Measurements from ENCODE around the gene MRGPRX3. TPM values are rescaled to one million over a fixed set of nuclear protein-coding genes. Genes with fewer than 3 reads are reported as not detected.

Gene MRGPRX3
- total and polyA plus RNA-seq, 4 donors, result not detected

DNA sequence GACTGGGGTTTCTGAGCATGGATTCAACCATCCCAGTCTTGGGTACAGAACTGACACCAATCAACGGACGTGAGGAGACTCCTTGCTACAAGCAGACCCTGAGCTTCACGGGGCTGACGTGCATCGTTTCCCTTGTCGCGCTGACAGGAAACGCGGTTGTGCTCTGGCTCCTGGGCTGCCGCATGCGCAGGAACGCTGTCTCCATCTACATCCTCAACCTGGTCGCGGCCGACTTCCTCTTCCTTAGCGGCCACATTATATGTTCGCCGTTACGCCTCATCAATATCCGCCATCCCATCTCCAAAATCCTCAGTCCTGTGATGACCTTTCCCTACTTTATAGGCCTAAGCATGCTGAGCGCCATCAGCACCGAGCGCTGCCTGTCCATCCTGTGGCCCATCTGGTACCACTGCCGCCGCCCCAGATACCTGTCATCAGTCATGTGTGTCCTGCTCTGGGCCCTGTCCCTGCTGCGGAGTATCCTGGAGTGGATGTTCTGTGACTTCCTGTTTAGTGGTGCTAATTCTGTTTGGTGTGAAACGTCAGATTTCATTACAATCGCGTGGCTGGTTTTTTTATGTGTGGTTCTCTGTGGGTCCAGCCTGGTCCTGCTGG lies 4.9 kb downstream of the MRGPRX3 start:
- Histone ChIP-seq H3K4me3 (ENCODE audit: low read depth in 1 of 3, low read length in 3 of 3) (no peak overlapping the region), H3K27me3 (ENCODE audit: control insufficient read depth in 4 of 4, insufficient read depth in 4 of 4, low read length in 3 of 4) (no peaks in the 10 kb centered on the region), H3K36me3 (ENCODE audit: control insufficient read depth in 4 of 4, insufficient read depth in 3 of 4, low read depth in 1 of 4, low read length in 3 of 4) (no peaks in the 10 kb centered on the region), H3K9ac (ENCODE audit: low read depth in 1 of 2, low read length in 2 of 2) (no peak overlapping the region), H3K9me3 (ENCODE audit: control insufficient read depth in 4 of 4, low read length in 3 of 4) (no peaks in the 10 kb centered on the region), H3K4me1 (ENCODE audit: control insufficient read depth in 4 of 4, insufficient read depth in 4 of 4, low read length in 3 of 4) (no peaks in the 10 kb centered on the region), H3K27ac (ENCODE audit: low read depth in 1 of 2, low read length in 2 of 2) (no peak overlapping the region)
- 93% methylated on average over 29 of the region's 29 CpGs for WGBS
- TF ChIP-seq, protein P1, sequence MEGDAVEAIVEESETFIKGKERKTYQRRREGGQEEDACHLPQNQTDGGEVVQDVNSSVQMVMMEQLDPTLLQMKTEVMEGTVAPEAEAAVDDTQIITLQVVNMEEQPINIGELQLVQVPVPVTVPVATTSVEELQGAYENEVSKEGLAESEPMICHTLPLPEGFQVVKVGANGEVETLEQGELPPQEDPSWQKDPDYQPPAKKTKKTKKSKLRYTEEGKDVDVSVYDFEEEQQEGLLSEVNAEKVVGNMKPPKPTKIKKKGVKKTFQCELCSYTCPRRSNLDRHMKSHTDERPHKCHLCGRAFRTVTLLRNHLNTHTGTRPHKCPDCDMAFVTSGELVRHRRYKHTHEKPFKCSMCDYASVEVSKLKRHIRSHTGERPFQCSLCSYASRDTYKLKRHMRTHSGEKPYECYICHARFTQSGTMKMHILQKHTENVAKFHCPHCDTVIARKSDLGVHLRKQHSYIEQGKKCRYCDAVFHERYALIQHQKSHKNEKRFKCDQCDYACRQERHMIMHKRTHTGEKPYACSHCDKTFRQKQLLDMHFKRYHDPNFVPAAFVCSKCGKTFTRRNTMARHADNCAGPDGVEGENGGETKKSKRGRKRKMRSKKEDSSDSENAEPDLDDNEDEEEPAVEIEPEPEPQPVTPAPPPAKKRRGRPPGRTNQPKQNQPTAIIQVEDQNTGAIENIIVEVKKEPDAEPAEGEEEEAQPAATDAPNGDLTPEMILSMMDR (IDR thresholded peaks at IDR 0.05; ENCODE audit: low read depth, low read length, missing input control), result no peak
- TF ChIP-seq EGR1 (IDR thresholded peaks at IDR 0.05; ENCODE audit: low read depth in 2 of 2), result no peak
- TF ChIP-seq FOXA2 (IDR thresholded peaks at IDR 0.05), result no peak
- no peak for TF ChIP-seq SP1 (IDR thresholded peaks at IDR 0.05)
- TF ChIP-seq RXRA (IDR thresholded peaks at IDR 0.05), result no peak
- TF ChIP-seq TAF1 (conservative IDR thresholded peaks at IDR 0.05), result no peak
- TF ChIP-seq FOXA1 (IDR thresholded peaks at IDR 0.05), result no peak
- TF ChIP-seq HNF4A (conservative IDR thresholded peaks at IDR 0.05), result no peak
- TF ChIP-seq RAD21 (IDR thresholded peaks at IDR 0.05), result no peak
- TF ChIP-seq, protein P2, sequence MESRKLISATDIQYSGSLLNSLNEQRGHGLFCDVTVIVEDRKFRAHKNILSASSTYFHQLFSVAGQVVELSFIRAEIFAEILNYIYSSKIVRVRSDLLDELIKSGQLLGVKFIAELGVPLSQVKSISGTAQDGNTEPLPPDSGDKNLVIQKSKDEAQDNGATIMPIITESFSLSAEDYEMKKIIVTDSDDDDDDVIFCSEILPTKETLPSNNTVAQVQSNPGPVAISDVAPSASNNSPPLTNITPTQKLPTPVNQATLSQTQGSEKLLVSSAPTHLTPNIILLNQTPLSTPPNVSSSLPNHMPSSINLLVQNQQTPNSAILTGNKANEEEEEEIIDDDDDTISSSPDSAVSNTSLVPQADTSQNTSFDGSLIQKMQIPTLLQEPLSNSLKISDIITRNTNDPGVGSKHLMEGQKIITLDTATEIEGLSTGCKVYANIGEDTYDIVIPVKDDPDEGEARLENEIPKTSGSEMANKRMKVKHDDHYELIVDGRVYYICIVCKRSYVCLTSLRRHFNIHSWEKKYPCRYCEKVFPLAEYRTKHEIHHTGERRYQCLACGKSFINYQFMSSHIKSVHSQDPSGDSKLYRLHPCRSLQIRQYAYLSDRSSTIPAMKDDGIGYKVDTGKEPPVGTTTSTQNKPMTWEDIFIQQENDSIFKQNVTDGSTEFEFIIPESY (IDR thresholded peaks at IDR 0.05), result no peak
- TF ChIP-seq NR2F2 (IDR thresholded peaks at IDR 0.05), result no peak
- TF ChIP-seq YY1 (IDR thresholded peaks at IDR 0.05), result no peak
- TF ChIP-seq GABPA (IDR thresholded peaks at IDR 0.05 in 1 of 2, conservative IDR thresholded peaks at IDR 0.05 in 1 of 2), result no peak
- no peak for TF ChIP-seq ATF3 (IDR thresholded peaks at IDR 0.05)
- no peak for DNase-seq (ENCODE audit: low spot score)

DNA sequence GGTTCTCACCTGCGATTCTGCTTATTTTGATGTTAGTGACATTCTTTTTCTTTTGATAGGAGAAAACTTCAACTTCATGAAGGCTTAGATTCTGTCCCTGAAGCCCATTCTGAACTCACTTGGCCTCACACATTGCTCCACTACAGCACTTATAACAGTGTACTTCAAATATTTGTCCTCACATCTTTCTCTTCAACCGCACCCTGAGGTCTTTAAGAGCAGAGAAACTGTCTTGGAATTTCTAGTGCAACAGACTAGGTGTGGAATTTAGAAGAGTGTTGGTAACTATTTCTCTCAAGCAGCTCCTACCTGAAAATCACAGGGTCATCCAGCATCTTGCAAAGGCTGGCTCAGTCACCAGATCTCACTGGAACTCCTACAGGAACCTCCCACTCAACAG lies 7.8 kb downstream of the MRGPRX3 start:
- Histone ChIP-seq H3K9me3 (ENCODE audit: control insufficient read depth in 4 of 4, low read length in 3 of 4) (no peaks in the 10 kb centered on the region), H3K27me3 (ENCODE audit: control insufficient read depth in 4 of 4, insufficient read depth in 4 of 4, low read length in 3 of 4) (no peaks in the 10 kb centered on the region), H3K4me1 (ENCODE audit: control insufficient read depth in 4 of 4, insufficient read depth in 4 of 4, low read length in 3 of 4) (no peaks in the 10 kb centered on the region), H3K9ac (ENCODE audit: low read depth in 1 of 2, low read length in 2 of 2) (no peak overlapping the region), H3K27ac (ENCODE audit: low read depth in 1 of 2, low read length in 2 of 2) (no peak overlapping the region), H3K4me3 (ENCODE audit: low read depth in 1 of 3, low read length in 3 of 3) (no peak overlapping the region), H3K36me3 (ENCODE audit: control insufficient read depth in 4 of 4, insufficient read depth in 3 of 4, low read depth in 1 of 4, low read length in 3 of 4) (no peaks in the 10 kb centered on the region)
- no peak for DNase-seq (ENCODE audit: low spot score)
- no peak for TF ChIP-seq REST (IDR thresholded peaks at IDR 0.05)
- TF ChIP-seq HNF4A (conservative IDR thresholded peaks at IDR 0.05), result no peak
- no peak for TF ChIP-seq MAX (IDR thresholded peaks at IDR 0.05)
- TF ChIP-seq RAD21 (IDR thresholded peaks at IDR 0.05), result no peak
- no peak for TF ChIP-seq SP1 (IDR thresholded peaks at IDR 0.05)
- no peak for TF ChIP-seq GABPA (IDR thresholded peaks at IDR 0.05 in 1 of 2, conservative IDR thresholded peaks at IDR 0.05 in 1 of 2)
- no peak for TF ChIP-seq NR2F2 (IDR thresholded peaks at IDR 0.05)
- TF ChIP-seq, protein P2 (IDR thresholded peaks at IDR 0.05), result no peak
- no peak for TF ChIP-seq JUND (IDR thresholded peaks at IDR 0.05)
- TF ChIP-seq FOXA1 (IDR thresholded peaks at IDR 0.05), result no peak
- no peak for TF ChIP-seq RXRA (IDR thresholded peaks at IDR 0.05)
- no peak for TF ChIP-seq EGR1 (IDR thresholded peaks at IDR 0.05; ENCODE audit: low read depth in 2 of 2)
- TF ChIP-seq TAF1 (conservative IDR thresholded peaks at IDR 0.05), result no peak
- TF ChIP-seq HNF4G (IDR thresholded peaks at IDR 0.05), result no peak
- TF ChIP-seq, protein P1 (IDR thresholded peaks at IDR 0.05; ENCODE audit: low read depth, low read length, missing input control), result no peak
- no peak for TF ChIP-seq YY1 (IDR thresholded peaks at IDR 0.05)
- whole genome bisulfite sequencing, result 93% methylated on average over 2 of the region's 2 CpGs

All from liver (tissue), 9 donors.